GM12878 (cell line): ENCODE measurements around the gene HMGXB3. TPM values are rescaled to one million over a fixed set of nuclear protein-coding genes. Genes with fewer than 3 reads are reported as not detected.

Experiments used
- ATAC-seq: fragments of 200-7000 bp; cut with Tn5 transposase; 3 replicates; pipeline ENCODE4 v1.9.1; 2020; ENCODE audit warnings: mild to moderate bottlenecking, moderate library complexity
- BruUV-seq: library from RNA; stranded (reverse); fragments of 400-500 nt; replicated peaks from 2 replicates; lab custom pipeline; 2021; lab: Mats Ljungman, UMichigan
- CTCF ChIA-PET: fragments of 300-600 bp; sonication (Branson Sonifier 250); formaldehyde crosslinking; extraction: SDS; loops from one replicate; lab custom pipeline; 2021; ENCODE audit warnings: inconsistent platforms; lab: Yijun Ruan, JAX
- POLR2A ChIA-PET: fragments of 350-600 bp; formaldehyde crosslinking; extraction: SDS; loops from one replicate; lab custom pipeline; 2021; ENCODE audit warnings: inconsistent platforms; lab: Charles Lee
- RAD21 ChIA-PET: fragments of 300-600 bp; sonication (Branson Sonifier 250); formaldehyde crosslinking; loops from one replicate; lab custom pipeline; 2023; ENCODE audit warnings: antibody characterized with exemption; ENCODE audit not compliant: unreplicated experiment; lab: Charles Lee
- SMC1A ChIA-PET: fragments of 300-600 bp; sonication (Branson Sonifier 250); formaldehyde crosslinking; loops from one replicate; lab custom pipeline; 2023; ENCODE audit not compliant: unreplicated experiment, uncharacterized antibody; lab: Charles Lee
- DNase-seq: peaks from one replicate; pipeline ENCODE4 v3.0.0-alpha.2; 2011; ENCODE audit warnings: low read depth, low spot score
- FAIRE-seq: peaks from 3 replicates; lab custom pipeline; 2011; peaks lifted over from hg19 to GRCh38; lab: Jason Lieb, UNC
- H2AFZ ChIP-seq: 2 replicates; pipeline ENCODE4 v1.6.0; 2011; ENCODE audit warnings: low read depth, low read length, control low read depth; ENCODE audit not compliant: control insufficient read depth
- H3K27ac ChIP-seq: 2 replicates; pipeline ENCODE4 v1.5.1; 2011; ENCODE audit warnings: control low read depth; ENCODE audit not compliant: control insufficient read depth, insufficient read depth
- H3K27me3 ChIP-seq, 2 experiments: replicated peaks in 1 of 2; 2 replicates each; pipeline versions ENCODE4 v1.6.0 to v1.6.1; 2011; ENCODE audit warnings: low read length in 1 of 2; ENCODE audit not compliant: control insufficient read depth in 2 of 2, insufficient read depth in 2 of 2
- H3K36me3 ChIP-seq, 2 experiments: 2 replicates each; pipeline ENCODE4 v1.5.1; 2011; ENCODE audit warnings: low read length in 1 of 2; ENCODE audit not compliant: control insufficient read depth in 2 of 2, insufficient read depth in 2 of 2
- H3K4me1 ChIP-seq: 2 replicates; pipeline ENCODE4 v1.6.1; 2011; ENCODE audit warnings: mild to moderate bottlenecking, low read length, moderate library complexity, mixed read lengths; ENCODE audit not compliant: control insufficient read depth, insufficient read depth
- H3K4me2 ChIP-seq: 2 replicates; pipeline ENCODE4 v1.6.0; 2011; ENCODE audit warnings: control low read depth; ENCODE audit not compliant: control insufficient read depth, insufficient read depth
- H3K4me3 ChIP-seq: fragments of 200-600 bp; sonication (generic); 2 replicates; pipeline ENCODE4 v1.5.1; 2016
- H3K79me2 ChIP-seq: 2 replicates; pipeline ENCODE4 v1.6.0; 2011; ENCODE audit warnings: low read length; ENCODE audit not compliant: control insufficient read depth, insufficient read depth
- H3K9ac ChIP-seq: 2 replicates; pipeline ENCODE4 v1.8.0; 2011; ENCODE audit warnings: low read length, control low read depth, mixed read lengths; ENCODE audit not compliant: control insufficient read depth, insufficient read depth
- H3K9me3 ChIP-seq: replicated peaks from 3 replicates; pipeline ENCODE4 v1.5.1; 2011; ENCODE audit warnings: mild to moderate bottlenecking, low read length; ENCODE audit not compliant: control insufficient read depth, insufficient read depth
- H4K20me1 ChIP-seq: 2 replicates; pipeline ENCODE4 v1.6.0; 2011; ENCODE audit not compliant: control insufficient read depth, insufficient read depth
- BCL3 ChIP-seq: IDR thresholded peaks from 2 replicates; pipeline ENCODE4 v1.6.1; 2011; ENCODE audit warnings: borderline replicate concordance, low read depth, mild to moderate bottlenecking, moderate library complexity, low read length; ENCODE audit not compliant: insufficient read depth, poor library complexity, severe bottlenecking
- CEBPB ChIP-seq, 2 experiments: fragments of 150-350 bp in 1 of 2; IDR thresholded peaks; 2 replicates each; pipeline ENCODE4 v1.6.1; 2012 to 2014; ENCODE audit warnings: low read depth in 2 of 2, low read length in 2 of 2, borderline replicate concordance in 1 of 2, inconsistent platforms in 1 of 2
- EGR1 ChIP-seq, 2 experiments: IDR thresholded peaks; 1 replicate in 1 of 2; 2 replicates in 1 of 2; pipeline ENCODE4 v1.6.1; 2011 to 2012; ENCODE audit warnings: low read depth in 2 of 2, low read length in 2 of 2, borderline replicate concordance in 1 of 2, mild to moderate bottlenecking in 1 of 2, moderate library complexity in 1 of 2
- HDAC6 ChIP-seq: fragments of 200-600 bp; sonication (generic); IDR thresholded peaks from one replicate; pipeline ENCODE4 v1.8.0; 2017; ENCODE audit warnings: antibody characterized with exemption; ENCODE audit not compliant: unreplicated experiment
- IRF4 ChIP-seq: IDR thresholded peaks from 2 replicates; pipeline ENCODE4 v1.6.1; 2011; ENCODE audit warnings: low read depth, low read length
- WGBS: methylation state at CpG from one replicate; pipeline ENCODE4 v1.1.6; 2016; ENCODE audit warnings: low lambda C conversion rate; ENCODE audit not compliant: insufficient replicate concordance, insufficient coverage; ENCODE audit errors: missing lambda C conversion rate; 5-methylcytosine and 5-hydroxymethylcytosine counted together
- in situ Hi-C: fragments of 300-500 bp; cut with MboI; formaldehyde crosslinking; loops from 9 replicates; pipeline ENCODE4 v1.14.3; 2018; ENCODE audit warnings: mixed read lengths
- intact Hi-C: fragments of 100-400 bp; cut with micrococcal nuclease; formaldehyde crosslinking; loops from one replicate; pipeline ENCODE4 v1.14.2; 2022; ENCODE audit not compliant: unreplicated experiment
- polyA plus RNA-seq, 11 experiments: library from polyadenylated mRNA; depleted of rRNA in 4 of 11; unstranded in 6 of 11; stranded (reverse) in 5 of 11; fragments of >200 nt; fragmentation: Nextera tagmentation in 4 of 11; fragmentation: Illumina TruSeq in 1 of 11; extraction: Ambion mirVana in 4 of 11; extraction: Trizol in 1 of 11; gene quantifications; 1 replicate in 1 of 11; 2 replicates in 10 of 11; pipeline versions ENCODE4 v1.2.1 to v1.2.3, GENCODE V29; 2011 to 2016; ENCODE audit warnings: inconsistent platforms in 2 of 11, missing spikeins in 2 of 11, low read depth in 1 of 11
- total RNA-seq, 4 experiments: library from RNA; depleted of rRNA in 3 of 4; stranded (reverse); fragments of >200 nt in 3 of 4; fragmentation: Illumina TruSeq in 1 of 4; extraction: Trizol in 1 of 4; gene quantifications; 2 replicates each; pipeline versions ENCODE4 v1.2.1 to v1.2.3, GENCODE V29; 2013 to 2021
- TF ChIP-seq, protein P1 (sequence below): fragments of 450-650 bp; IDR thresholded peaks from 2 replicates; pipeline ENCODE4 v1.6.1; 2017; ENCODE audit warnings: mild to moderate bottlenecking

HMGXB3 gene
- total and polyA plus RNA-seq, 10 of the 15 experiments (the other 5 are each of a cell fraction or from before 2014, with no cell fraction given), result 1.00 to 42.2 (median 28.1) TPM

- TF ChIP-seq EGR1 (IDR thresholded peaks at IDR 0.05; ENCODE audit: borderline replicate concordance in 1 of 2, low read depth in 2 of 2, low read length in 2 of 2), result no peak
- TF ChIP-seq CEBPB (IDR thresholded peaks at IDR 0.05; ENCODE audit: borderline replicate concordance in 1 of 2, low read depth in 2 of 2, low read length in 2 of 2), result no peak
Observed at GRCh38 chr5:150067405-150067960, 66.9 kb downstream of the HMGXB3 start (continued).

DNA sequence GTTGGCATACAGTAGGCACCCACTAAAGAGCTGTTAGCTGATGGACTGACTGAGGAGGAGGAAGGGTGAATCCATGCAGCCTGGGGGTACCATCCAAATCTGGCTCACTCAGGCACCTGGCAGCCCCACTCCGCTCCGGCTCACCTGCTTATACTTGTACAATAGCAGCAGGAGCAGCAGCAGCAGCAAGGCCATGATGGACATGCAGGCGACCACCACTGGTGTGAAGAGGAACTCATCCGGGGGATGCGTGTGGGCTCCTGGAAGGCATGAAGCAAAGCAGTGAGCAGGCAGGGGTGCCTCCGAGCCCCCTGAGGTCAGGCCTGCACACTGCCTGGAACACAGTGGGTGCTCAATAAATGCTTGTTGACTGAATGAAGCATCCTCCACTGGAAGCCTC, 67.5 kb downstream of the HMGXB3 start:
- SMC1A ChIA-PET, result no interaction called here
- 65% methylated on average over 6 of the region's 6 CpGs for WGBS
- ATAC-seq, result no peak
- RAD21 ChIA-PET, result no interaction called here
- in situ Hi-C loops, result no loop called here
- Histone ChIP-seq H3K4me2 (no peak overlapping the region), H3K9ac (no peak overlapping the region)
- CTCF ChIA-PET, result no interaction called here
- TF ChIP-seq IRF4 (no peak), BCL3 (no peak), HDAC6 (no peak)
- TF ChIP-seq, protein P1, sequence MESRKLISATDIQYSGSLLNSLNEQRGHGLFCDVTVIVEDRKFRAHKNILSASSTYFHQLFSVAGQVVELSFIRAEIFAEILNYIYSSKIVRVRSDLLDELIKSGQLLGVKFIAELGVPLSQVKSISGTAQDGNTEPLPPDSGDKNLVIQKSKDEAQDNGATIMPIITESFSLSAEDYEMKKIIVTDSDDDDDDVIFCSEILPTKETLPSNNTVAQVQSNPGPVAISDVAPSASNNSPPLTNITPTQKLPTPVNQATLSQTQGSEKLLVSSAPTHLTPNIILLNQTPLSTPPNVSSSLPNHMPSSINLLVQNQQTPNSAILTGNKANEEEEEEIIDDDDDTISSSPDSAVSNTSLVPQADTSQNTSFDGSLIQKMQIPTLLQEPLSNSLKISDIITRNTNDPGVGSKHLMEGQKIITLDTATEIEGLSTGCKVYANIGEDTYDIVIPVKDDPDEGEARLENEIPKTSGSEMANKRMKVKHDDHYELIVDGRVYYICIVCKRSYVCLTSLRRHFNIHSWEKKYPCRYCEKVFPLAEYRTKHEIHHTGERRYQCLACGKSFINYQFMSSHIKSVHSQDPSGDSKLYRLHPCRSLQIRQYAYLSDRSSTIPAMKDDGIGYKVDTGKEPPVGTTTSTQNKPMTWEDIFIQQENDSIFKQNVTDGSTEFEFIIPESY, result no peak
- TF ChIP-seq, all 136 proteins: peak for 0
- H3K27ac ChIP-seq, result no peak overlapping the region
- no peak overlapping the region for H2AFZ ChIP-seq
- DNase-seq (no peak), FAIRE-seq (no peak)
- POLR2A ChIA-PET, result no interaction called here
- BruUV-seq, result no TSS peak
- no peaks in the 10 kb centered on the region for H3K4me1 ChIP-seq
- intact Hi-C loops, result no loop called here
- H3K36me3 ChIP-seq, result no peaks in the 10 kb centered on the region
- H3K79me2 ChIP-seq, result no peaks in the 10 kb centered on the region
- no peak overlapping the region for H3K4me3 ChIP-seq
- no peaks in the 10 kb centered on the region for H4K20me1 ChIP-seq
- H3K9me3 ChIP-seq, result no peaks in the 10 kb centered on the region
- H3K27me3 ChIP-seq, result no peaks in the 10 kb centered on the region; a peak in 1 of 4 replicates
